ENCODE measurements around the gene ADPGK. TPM values are rescaled to one million over a fixed set of nuclear protein-coding genes. Genes with fewer than 3 reads are reported as not detected.

ADPGK gene
- total RNA-seq, 2 experiments from 2014 or later = 63.7 to 65.1 TPM

DNA sequence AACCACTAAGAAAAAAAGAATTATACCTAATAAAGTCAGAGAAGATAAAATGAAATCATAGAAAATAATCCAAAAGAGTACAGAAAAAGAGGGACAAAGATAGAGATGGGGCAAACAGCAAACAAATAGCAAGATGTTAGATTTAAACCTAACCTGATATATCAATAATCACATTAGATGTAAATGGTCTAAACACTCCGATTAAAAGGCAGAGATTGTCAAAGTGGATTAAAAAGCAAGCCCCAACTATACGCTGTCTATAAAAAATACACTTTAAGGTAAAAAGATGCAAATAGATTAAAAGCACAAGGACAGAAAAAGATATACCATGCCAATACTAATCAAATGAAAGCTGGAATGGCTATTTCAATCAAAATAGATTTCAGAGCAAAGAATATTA lies 16.8 kb downstream of the ADPGK start:
- DNase-seq = no peak
- ATAC-seq = no peak
- ChIA-PET CTCF (no interaction called here), POLR2A (no interaction called here)
- Mint-ChIP-seq H3K36me3 (ENCODE audit: low read depth) (peaks cover 74% of the 10 kb centered on the region), H3K27me3 (no peaks in the 10 kb centered on the region), H3K4me3 (no peak overlapping the region), H3K9me3 (peaks cover 14% of the 10 kb centered on the region), H3K27ac (no peak overlapping the region), H3K4me1 (ENCODE audit: low read depth) (peaks cover 8% of the 10 kb centered on the region)
- no peak for TF ChIP-seq CTCF (IDR thresholded peaks at IDR 0.05)
- intact Hi-C loops (cut with micrococcal nuclease) = no loop called here

- peaks cover 14% of the 10 kb centered on the region for H3K9me3 Mint-ChIP-seq
- H3K4me3 Mint-ChIP-seq = no peak overlapping the region
- ATAC-seq (no peak), DNase-seq (no peak)
- ChIA-PET CTCF (no interaction called here), POLR2A (interaction anchor here (0.7 kb wide), 1 partner anchor 10 kb away, joined by 3 read pairs; no protein-coding TSS in a partner anchor)
- peaks cover 71% of the 10 kb centered on the region for H3K36me3 Mint-ChIP-seq (ENCODE audit: low read depth)
- TF ChIP-seq CTCF (IDR thresholded peaks at IDR 0.05) = no peak
- intact Hi-C loops (cut with micrococcal nuclease) = no loop called here
- H3K27ac Mint-ChIP-seq = no peak overlapping the region
- H3K4me1 Mint-ChIP-seq (ENCODE audit: low read depth) = peaks cover 4% of the 10 kb centered on the region
- no peaks in the 10 kb centered on the region for H3K27me3 Mint-ChIP-seq
Measured at GRCh38 chr15:72766025-72766424, 17.5 kb downstream of the ADPGK start.

DNA sequence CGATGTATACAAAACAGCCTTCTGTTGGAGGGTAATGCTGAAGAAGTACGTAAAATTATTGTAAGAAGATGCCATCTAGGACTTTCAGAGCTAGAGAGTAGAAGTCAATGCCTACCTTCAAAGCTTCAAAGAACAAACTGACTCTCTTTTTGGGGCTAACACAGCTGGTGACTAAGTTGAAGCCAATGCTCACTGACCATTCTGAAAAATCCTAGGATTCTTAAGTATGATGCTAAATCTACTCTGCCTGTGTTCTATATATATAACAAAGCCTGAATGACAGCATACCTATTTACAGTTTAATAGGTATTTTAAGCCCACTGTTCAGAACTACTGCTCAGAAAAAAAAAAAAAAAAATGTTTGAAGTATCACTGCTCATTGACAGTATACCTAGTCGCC lies 18.9 kb downstream of the ADPGK start:
- no peak for DNase-seq
- peaks cover 14% of the 10 kb centered on the region for H3K9me3 Mint-ChIP-seq
- intact Hi-C loops (cut with micrococcal nuclease) = no loop called here
- H3K27me3 Mint-ChIP-seq = no peaks in the 10 kb centered on the region
- ChIA-PET POLR2A (interaction anchor here (0.7 to 1.6 kb wide), 2 partner anchors 12 to 389 kb away, joined by 3 to 6 read pairs; no protein-coding TSS in a partner anchor), CTCF (interaction anchor here (2.1 kb wide), 1 partner anchor 9 kb away, joined by 4 read pairs; no protein-coding TSS in a partner anchor)
- peaks cover 70% of the 10 kb centered on the region for H3K36me3 Mint-ChIP-seq (ENCODE audit: low read depth)
- no peak for TF ChIP-seq CTCF (IDR thresholded peaks at IDR 0.05)
- no peak overlapping the region for H3K27ac Mint-ChIP-seq
- H3K4me3 Mint-ChIP-seq = no peak overlapping the region
- no peaks in the 10 kb centered on the region for H3K4me1 Mint-ChIP-seq (ENCODE audit: low read depth)
- no peak for ATAC-seq

DNA sequence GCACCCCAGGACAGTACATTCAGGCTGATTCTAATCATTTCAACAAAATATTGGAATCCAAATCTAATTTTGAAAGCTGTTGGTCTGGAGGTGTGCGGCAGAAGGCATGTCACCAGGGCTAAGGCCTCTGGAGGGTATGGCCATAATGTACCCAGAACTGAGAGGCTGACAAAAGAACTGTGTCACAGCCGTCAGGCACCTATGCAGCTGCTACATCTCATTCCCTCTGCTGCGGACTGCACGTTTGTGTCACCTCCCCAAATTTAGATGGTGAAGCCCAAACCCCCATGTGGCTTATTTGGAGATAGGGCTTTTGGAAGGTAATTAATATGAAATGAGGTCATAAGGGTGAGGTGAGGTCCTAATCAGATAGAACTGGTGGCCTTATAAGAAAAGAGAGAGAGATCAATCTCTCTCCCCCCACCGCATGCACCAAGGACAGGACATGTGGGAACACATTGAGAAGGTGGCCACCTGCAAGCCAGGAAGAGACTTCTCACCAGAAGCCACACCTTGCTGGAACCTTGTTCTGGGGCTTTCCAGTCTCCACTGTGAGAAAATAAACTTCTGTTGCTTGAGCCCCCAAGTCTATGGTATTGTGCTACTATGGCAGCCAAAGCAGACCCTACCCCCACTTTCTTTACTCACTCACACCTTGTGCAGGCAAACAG lies 22.8 kb downstream of the ADPGK start:
- DNase-seq = no peak
- Mint-ChIP-seq H3K4me1 (ENCODE audit: low read depth) (peaks cover 1% of the 10 kb centered on the region), H3K9me3 (no peaks in the 10 kb centered on the region), H3K27me3 (no peaks in the 10 kb centered on the region), H3K4me3 (no peak overlapping the region), H3K36me3 (ENCODE audit: low read depth) (peaks cover 46% of the 10 kb centered on the region), H3K27ac (no peak overlapping the region)
- TF ChIP-seq CTCF (IDR thresholded peaks at IDR 0.05) = no peak
- ATAC-seq = no peak
- ChIA-PET CTCF (no interaction called here), POLR2A (no interaction called here)
- intact Hi-C loops (cut with micrococcal nuclease) = no loop called here

DNA sequence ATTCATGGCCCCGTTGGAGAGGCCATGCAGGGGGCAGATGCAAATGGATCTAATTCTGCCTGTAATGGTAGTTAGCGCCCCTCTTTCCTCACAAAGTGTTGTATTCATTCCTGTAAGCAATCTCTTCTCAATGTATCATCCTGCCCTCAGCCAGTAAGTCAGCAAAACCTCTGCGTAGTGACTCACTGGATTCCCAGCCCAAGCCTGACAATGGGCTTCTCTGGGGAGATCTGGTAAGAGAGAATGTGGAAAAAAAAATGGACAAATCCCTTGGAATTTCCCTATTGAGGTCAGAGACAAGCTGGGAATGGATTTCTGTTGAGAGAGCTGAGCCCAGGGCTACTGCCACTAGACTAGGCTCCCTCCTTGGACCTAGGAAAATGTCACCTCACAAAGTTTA lies 25.4 kb downstream of the ADPGK start:
- ChIA-PET CTCF (interaction anchor here (0.8 to 4.8 kb wide), 2 partner anchors 14 to 36 kb away, joined by 3 to 21 read pairs; no protein-coding TSS in a partner anchor), POLR2A (no interaction called here)
- ATAC-seq (no peak), DNase-seq (no peak)
- no peaks in the 10 kb centered on the region for H3K27me3 Mint-ChIP-seq
- H3K36me3 Mint-ChIP-seq (ENCODE audit: low read depth) = peaks cover 50% of the 10 kb centered on the region
- TF ChIP-seq CTCF (IDR thresholded peaks at IDR 0.05) = no peak
- intact Hi-C loops (cut with micrococcal nuclease) = no loop called here
- no peak overlapping the region for H3K27ac Mint-ChIP-seq
- no peaks in the 10 kb centered on the region for H3K9me3 Mint-ChIP-seq
- peaks cover 7% of the 10 kb centered on the region for H3K4me1 Mint-ChIP-seq (ENCODE audit: low read depth)
- no peak overlapping the region for H3K4me3 Mint-ChIP-seq
